GM03348 (cell line): Measurements from ENCODE around the gene BAG1.

Experiments
- DNase-seq: peaks from one replicate; pipeline ENCODE4 v3.0.0; 2012; ENCODE audit warnings: low spot score

BAG1 gene

GRCh38 chr9:33273972-33274328 is 9.4 kb upstream of the BAG1 start:
- DNase-seq: no peak

DNA sequence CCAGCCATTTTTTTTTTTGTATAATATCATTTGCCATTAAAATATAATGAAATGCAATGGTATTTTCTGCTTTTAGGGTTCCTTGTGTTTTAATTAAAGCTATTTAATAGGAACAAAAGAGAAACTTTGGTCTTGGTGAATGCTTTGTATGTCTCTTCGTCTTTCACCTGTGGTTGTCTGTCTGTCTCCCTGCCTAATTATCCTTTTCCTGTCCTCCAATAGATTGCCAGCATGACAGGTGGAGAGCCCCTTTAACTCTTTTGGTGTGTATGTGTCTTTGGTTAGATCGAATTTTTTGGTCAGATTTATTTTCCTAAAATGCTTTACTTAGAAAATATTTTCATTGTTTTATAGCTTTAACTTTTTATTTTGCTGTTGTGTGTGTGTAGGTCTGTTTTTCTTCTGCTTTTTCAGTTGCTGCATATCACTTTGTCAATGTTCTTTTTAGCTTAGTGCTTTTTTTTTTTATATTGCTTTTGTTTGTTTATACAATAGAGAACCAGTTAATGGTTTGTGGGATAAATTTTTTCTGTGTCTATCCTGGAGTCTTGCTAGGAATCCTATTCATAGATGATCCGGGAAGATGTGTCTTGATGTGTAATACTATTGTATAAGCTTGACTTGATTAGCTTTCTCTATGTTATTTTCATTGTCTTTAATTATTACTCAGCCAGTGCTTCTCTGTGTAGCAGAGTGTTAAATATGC is 8.9 kb upstream of the BAG1 start:
- no peak for DNase-seq

DNA sequence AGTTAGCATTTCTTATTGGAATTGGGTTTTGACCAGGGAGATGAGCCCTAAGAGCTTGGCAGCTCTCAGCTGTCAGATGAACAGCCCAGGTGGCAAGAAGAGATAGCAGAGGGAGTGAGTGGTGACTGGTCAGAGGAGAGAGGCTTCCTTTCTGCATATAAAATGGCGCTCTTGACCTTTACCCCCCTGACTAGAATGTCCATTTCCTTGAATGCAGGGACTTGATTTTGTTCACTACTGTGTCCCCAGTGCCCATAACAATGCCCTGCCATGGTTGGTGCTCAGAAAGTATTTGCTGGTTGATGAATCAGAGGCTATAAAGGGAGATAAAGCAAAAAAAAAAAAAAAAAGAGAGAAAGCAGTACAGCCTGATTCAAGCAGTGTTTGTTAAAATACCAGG is 7.6 kb upstream of the BAG1 start:
- no peak for DNase-seq

DNA sequence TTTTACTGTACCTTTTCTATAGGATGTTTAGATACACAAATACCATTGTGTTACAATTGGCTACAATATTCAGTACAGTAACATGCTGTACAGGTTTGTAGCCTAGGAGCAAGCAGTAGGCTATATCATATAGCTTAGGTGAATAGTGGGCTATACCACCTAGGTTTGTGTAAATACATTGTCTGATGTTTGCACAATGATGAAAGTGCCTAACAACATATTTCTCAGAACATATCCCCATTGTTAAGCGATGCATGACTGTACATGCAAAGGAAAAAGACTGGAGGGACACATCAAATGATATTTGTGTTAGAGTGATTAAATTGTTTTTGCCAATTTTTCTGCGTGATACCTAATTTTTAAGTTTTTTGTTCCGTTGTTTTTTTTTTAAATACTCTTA is 5.6 kb upstream of the BAG1 start:
- no peak for DNase-seq

GRCh38 chr9:33267151-33267767 is 2.8 kb upstream of the BAG1 start:
- no peak for DNase-seq

- no peak for DNase-seq
These were observed 830 bp upstream of the BAG1 start for GRCh38 chr9:33265211-33265865.

DNA sequence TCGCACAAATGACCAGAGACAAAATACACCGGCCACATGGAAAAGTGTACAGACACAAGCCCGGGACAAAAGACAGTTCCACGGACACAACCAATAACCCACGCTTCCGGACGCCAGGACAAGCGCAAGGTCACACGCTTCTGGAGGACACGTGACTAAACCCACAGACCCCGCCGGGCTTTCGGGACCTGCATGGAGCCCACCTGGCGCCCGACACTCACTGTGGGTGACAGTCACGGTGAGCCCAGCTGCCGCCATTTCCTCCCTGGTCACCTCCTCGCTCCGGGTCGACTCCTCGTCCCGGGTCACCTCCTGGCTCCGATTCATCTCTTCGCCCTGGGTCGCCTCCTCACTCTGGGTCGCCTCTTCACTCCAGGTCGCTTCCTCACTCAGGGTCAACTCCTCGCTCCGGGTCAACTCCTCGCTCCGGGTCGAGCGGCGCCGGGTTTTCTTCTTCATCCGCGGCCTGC is 470 bp downstream of the BAG1 start:
- peak; percentile 24 for DNase-seq

- peak; percentile 33 for DNase-seq
These were observed 1.1 kb downstream of the BAG1 start for GRCh38 chr9:33263131-33264002.

GRCh38 chr9:33260372-33260771 is 4.1 kb downstream of the BAG1 start:
- no peak for DNase-seq

GRCh38 chr9:33257276-33257675 is 7.2 kb downstream of the BAG1 start:
- DNase-seq: no peak

DNA sequence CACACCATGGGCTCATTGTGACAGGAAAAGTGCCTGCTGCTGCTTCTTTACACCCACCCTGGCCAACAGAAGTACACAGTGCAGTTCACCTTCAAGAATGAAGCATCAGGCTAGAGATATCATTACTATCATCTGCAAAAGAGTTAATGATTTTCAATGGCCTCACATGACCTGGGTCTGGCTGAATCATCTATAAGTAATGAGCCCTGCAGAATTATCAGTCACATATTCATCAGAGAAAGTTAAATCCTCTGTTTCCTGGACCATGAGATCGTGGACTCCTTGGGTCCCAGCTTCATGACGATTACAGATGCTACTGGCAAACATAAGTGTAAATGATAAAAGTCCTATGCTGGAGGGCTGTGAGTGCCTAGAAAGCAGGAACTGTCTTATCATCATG is 8.3 kb downstream of the BAG1 start:
- no peak for DNase-seq

GRCh38 chr9:33255471-33255870 is 9.0 kb downstream of the BAG1 start:
- DNase-seq: no peak

GRCh38 chr9:33255014-33255413 is 9.5 kb downstream of the BAG1 start:
- no peak for DNase-seq

DNA sequence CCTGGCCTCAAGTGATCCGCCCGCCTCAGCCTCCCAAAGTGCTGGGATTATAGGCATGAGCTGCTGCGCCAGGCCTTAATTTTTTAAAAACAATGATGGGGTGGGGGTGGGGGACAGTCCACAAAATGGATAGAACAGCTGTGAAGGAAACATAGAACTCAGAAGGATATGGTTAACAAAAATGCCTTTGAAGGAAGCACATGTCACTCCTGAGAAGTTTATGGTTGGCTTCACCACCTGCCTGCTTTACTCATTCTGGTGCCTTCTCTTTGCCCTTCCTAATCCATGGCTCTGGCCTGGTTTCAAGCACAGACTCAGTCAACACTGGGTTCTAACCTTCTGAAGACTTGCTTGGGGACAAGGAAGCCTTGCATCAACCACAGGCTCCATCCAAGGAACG is 10.3 kb downstream of the BAG1 start:
- DNase-seq: no peak

DNA sequence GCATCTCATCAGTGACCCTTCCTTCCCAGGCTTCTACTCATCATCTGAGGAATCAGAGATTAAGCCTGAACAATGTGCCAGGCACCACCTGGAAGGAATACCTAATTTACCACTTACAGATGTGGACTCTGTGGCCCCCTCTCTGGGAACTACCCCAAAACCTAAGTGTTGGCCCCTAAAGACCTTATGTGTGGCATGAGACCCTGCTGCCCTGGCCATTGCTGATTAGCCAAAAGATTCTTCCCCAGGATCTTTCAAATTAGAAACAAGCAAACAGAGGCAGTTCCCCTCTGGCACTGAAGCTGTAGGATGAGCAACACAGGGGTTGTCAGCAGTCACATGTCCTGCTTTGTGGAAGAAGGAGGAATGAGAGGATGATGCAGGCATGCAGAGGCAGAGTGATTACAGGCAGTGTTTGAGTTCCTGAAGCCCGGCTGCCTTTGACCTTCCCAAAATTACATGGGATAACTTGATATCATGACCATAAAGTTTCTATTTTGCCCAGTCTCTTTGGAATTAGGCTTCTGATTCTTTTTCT is 14.0 kb downstream of the BAG1 start:
- peak; percentile 88 for DNase-seq

DNA sequence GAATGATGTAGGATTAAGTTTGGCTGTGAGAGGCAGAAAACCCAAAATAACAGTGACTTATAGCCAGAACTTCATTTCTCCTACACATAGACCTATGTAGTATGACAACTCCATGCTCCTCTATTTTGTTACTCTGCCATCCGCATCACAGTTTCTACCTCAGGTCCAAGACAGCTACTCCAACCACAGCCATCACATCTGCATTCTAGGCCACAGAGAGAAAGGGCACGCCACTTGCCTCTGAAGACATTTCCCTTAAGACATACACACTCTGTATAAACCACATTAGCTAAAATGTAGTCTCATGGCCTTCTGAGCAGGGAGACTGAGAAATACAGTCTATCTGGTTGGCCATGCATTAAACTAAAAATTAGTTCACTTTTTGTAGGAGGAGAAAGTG is 14.5 kb downstream of the BAG1 start:
- DNase-seq: no peak

GRCh38 chr9:33249087-33249658 is 15.3 kb downstream of the BAG1 start:
- DNase-seq: no peak

DNA sequence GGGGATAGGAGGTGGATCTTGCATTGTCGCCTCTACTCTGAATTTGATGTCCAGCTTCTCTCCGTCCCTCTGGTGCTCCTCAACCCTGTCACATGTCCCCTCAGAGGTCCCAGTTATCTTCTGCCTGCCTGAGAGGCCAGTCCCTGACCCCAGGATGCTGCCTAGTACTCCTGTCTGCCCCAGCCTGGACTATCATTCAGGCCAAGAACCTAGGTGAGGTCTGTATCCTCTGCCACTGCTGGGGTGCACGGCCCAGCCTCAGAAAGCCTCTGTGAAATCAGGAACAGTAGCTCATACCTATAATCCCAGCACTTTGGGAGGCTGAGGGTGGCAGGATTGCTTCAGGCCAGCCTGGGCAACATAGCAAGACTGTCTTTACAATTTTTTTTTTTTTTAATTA is 15.9 kb downstream of the BAG1 start:
- no peak for DNase-seq

- no peak for DNase-seq
These were observed 18.1 kb downstream of the BAG1 start for GRCh38 chr9:33246269-33246860.

- no peak for DNase-seq
These were observed 19.2 kb downstream of the BAG1 start for GRCh38 chr9:33245341-33245740.

GRCh38 chr9:33244137-33244784 is 20.2 kb downstream of the BAG1 start:
- DNase-seq: no peak
